MM.1S (cell line): Measurements from ENCODE around the gene SLCO3A1.

ENCODE experiments used
- CTCF ChIP-seq: fragments of 300-600 bp; sonication (generic); IDR thresholded peaks from 2 replicates; pipeline ENCODE4 v1.5.1; 2016; ENCODE audit warnings: antibody characterized with exemption, low read length, mixed read lengths
- EZH2 ChIP-seq: fragments of 300-600 bp; sonication (generic); optimal IDR thresholded peaks from 2 replicates; pipeline ENCODE3; 2017; ENCODE audit warnings: low read depth, mild to moderate bottlenecking, antibody characterized with exemption, low read length, mixed read lengths
- EZH2phosphoT487 ChIP-seq: fragments of 300-600 bp; sonication (generic); IDR thresholded peaks from 2 replicates; pipeline ENCODE4 v1.6.1; 2018; ENCODE audit warnings: antibody characterized with exemption, low read length

GRCh38 chr15:91952216-91952615 is 98.7 kb downstream of the SLCO3A1 start:
- no peak for TF ChIP-seq EZH2
- TF ChIP-seq CTCF = no peak
- TF ChIP-seq EZH2phosphoT487 = no peak
